HL-60/S4 treated with phorbol 12-myristate 13-acetate at 8.2 ng/mL for 4 days and 3 days (cell line): ENCODE data around the gene DMC1.
"Not testable (repeated sequence)": the region's sequence is repeated elsewhere in the genome, so short reads cannot be mapped to it uniquely, and the experiment has no call there.

Experiments used
- in situ Hi-C: fragments of 300-500 bp; cut with MboI; formaldehyde crosslinking; loops from 2 replicates; pipeline ENCODE4 v1.15.0; 2022; ENCODE audit warnings: low sequenced_read_pairs

Gene DMC1, protein sequence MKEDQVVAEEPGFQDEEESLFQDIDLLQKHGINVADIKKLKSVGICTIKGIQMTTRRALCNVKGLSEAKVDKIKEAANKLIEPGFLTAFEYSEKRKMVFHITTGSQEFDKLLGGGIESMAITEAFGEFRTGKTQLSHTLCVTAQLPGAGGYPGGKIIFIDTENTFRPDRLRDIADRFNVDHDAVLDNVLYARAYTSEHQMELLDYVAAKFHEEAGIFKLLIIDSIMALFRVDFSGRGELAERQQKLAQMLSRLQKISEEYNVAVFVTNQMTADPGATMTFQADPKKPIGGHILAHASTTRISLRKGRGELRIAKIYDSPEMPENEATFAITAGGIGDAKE

GRCh38 chr22:38569972-38570778 is at the start of gene DMC1:
DMC1 (minus strand) TSS chr22:38570183; CDS start chr22:38568256, 1,927 bp downstream.
- in situ Hi-C loops = no loop called here

- in situ Hi-C loops = no loop called here
Measured at GRCh38 chr22:38618682-38619081, 48.7 kb upstream of the DMC1 start.

- in situ Hi-C loops = no loop called here
Measured at GRCh38 chr22:38618258-38618657, 48.3 kb upstream of the DMC1 start.

DNA sequence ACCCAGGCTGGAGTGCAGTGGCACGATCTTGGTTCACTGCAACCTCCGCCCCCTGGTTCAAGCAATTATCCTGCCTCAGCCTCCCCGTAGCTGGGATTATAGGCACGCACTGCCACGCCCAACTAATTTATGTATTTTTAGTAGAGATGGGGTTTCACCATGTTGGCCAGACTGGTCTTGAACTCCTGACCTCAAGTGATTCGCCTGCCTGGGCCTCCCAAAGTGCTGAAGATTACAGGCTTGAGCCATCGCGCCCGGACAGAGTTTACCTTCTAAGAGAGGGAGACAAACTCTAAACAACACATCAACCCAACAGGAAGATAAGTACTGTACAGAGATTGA is 45.1 kb upstream of the DMC1 start:
- in situ Hi-C loops = not testable (repeated sequence)

GRCh38 chr22:38614332-38615063 is 44.5 kb upstream of the DMC1 start:
- in situ Hi-C loops = no loop called here

- in situ Hi-C loops = no loop called here
Measured at GRCh38 chr22:38613588-38613987, 43.6 kb upstream of the DMC1 start.

- in situ Hi-C loops = no loop called here
Measured at GRCh38 chr22:38612217-38613006, 42.4 kb upstream of the DMC1 start.

DNA sequence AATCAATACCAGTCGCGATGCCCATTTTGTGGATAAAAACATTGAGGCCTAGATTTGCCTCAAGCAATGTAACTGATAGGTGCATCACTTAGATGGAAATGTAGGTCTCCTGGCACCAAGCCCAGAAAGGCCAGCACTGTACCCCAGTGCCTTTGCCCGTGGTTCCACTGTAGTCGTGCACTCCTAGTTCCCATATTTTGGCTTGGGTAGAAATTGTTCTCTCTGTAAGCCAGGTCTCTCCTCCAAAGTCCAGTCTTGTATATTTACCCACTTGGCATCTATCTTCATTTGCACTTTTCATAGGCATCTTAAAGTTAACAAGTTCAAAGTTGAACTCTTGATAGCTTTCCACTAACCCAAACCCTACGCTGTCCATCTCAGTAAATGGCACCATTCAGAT is 41.6 kb upstream of the DMC1 start:
- in situ Hi-C loops = no loop called here

GRCh38 chr22:38610234-38610633 is 40.3 kb upstream of the DMC1 start:
- in situ Hi-C loops = no loop called here

DNA sequence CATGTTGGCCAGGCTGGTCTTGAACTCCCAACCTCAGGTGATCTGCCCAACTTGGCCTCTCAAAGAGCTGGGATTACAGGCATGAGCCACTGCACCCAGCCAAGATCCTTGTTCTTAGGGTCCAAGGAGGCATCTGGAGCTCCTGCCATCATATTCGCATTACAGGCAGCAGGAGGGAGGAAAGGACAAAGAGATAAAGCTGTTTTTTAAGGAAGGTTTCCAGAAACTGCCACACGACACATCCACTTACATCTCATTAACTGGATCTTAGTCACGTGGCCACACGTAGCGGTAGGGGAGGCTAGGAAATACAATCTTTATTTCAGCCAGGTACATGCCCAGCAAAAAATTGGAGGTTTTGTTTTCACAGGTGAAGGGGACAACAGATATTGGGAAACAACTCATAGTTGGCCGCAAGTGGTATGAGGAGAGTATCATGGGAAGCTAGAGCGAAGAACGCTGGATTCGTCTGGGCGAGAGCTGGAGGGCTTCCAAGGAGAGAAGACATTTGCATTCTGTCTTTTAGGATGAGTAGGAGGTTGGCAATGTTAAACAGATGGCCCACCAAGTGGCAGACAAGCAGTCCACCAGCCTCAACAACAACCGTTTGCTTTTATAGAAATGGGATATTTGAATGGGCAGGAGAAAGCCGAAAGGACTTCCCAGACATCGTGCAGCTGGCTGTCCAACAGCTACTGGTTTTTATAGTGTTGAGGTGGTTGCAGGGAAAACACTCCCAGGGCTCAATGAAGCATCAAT is 39.2 kb upstream of the DMC1 start:
- in situ Hi-C loops = no loop called here

- in situ Hi-C loops = no loop called here
Measured at GRCh38 chr22:38607680-38608079, 37.7 kb upstream of the DMC1 start.

DNA sequence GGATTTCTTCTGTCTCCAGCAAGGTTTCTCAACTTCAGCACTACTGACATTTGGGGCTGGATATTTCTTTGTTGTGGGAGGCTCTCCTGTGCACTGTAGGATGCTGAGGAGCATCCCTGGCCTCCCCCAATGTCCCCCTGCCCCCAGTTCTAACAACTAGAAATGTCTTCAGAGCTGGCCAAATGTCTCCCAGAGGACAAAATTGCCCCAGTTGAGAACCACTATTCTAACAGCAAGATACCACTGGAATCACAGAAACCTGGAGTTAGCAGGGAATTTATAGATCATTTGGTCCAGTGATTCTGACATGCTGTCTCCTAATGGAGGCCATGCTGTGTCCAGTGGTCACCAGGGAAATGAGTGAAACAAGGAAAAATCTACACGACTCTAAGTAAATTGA is 32.2 kb upstream of the DMC1 start:
- in situ Hi-C loops = no loop called here

DNA sequence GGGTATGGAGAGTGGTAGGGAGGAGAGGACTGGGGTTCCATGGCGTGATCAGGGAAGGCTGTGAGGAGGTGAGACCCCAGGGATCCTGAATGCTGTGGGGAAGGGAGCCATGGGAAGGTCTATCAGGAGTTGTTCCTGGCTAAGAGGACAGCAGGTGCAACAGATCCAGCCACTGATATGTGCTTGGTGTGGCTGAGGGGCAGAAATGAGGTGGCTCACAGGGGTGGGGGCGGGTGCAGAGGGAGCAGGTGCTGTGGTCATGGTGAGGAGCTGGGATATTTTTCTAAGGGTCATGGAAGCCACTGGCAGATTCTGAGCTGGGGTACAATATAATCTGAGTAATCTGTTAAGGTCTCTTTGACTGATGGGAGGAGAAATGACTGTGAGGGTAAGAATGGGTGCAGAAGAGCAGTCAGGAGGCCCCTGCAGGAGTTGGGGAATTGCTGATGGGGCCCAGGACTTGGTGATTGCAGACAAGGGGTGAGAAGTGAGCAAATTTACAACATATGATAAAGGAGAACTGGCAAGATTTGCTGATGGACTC is 31.3 kb upstream of the DMC1 start:
- in situ Hi-C loops = no loop called here

DNA sequence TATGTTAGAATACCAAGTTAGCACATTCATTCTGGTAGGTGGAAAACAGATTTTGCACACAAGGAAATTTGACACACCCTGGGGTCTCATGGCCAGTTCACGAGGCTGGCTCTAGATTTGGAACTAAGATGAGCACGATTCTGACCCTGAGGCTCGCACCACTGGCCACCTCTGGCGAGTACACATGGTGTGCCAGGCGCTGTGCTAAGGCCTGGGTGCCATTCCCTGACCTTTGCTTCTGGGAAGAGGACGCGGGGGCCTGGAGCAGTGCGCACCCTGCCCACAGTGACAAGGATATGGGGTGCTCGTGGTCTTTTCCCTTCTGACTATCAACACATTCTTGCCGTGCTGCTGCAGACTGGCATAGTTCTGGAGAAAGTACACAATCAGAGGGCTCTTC is 29.5 kb upstream of the DMC1 start:
- in situ Hi-C loops = no loop called here

GRCh38 chr22:38582923-38583322 is 12.9 kb upstream of the DMC1 start:
- in situ Hi-C loops = not testable (repeated sequence)

DNA sequence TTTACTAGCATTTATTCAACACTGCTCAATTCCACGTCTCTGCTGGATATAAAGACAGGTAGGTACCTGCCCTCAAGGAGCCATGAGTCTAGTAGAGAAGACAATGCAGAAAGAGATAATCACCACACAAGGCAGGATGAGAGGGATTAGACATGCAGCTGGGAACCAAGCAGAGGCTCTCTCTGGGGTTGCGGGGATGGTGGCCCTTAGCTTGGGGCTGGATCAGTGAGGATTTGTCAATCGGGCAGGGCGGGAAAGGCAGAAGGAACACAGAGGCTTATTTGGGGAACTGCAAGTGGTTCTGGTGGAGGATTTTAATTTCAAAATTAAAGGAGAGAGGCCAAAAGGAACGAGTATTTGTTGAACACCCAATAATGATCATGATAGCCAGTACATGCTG is 8.5 kb upstream of the DMC1 start:
- in situ Hi-C loops = no loop called here

DNA sequence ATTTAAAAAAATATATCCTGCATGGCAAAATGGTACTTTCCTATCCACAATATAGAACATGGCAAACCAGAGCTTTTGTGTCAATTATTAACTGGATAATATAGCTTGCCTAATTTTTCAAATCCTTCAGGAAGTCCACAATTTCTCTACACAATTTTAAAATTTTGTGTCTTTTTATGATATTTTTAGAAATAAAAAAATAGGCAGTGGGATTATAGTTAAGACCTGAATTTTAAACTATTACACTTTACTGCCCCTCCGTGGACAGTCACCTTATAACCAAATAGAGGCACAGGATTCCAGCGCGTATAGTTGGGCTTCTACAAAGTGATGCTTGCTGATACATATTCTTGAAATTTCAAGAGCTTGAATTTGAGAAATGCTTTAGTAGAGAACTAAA is 2.1 kb upstream of the DMC1 start:
- in situ Hi-C loops = no loop called here

DNA sequence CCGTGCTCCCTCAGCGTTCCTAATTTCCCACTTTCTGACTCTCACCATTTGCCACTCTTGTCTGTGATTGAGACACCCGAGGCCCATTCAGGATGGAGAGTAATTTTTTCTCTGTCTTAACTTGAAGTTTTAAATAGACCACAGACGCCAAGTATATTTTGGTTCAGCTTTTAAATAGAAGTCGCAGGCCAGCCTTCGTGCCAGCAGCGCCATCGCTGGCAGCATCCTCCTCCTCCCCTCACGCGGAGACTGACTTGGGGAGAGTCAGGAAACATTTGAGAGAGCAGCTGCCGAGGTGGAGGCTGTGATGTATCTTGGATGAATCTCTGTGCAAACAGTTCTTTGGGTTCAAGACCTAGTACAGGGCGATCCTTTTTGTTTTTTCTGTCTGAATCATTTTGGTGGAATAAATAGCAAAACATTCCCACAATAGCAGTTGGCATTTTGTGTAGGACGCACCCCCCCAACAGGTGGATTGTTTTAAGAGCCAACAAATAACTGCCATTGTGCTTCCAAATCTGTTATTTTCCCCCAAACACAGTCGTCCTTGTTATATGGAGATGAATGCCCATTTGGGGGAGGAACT is 889 bp upstream of the DMC1 start:
- in situ Hi-C loops = no loop called here

- in situ Hi-C loops = no loop called here
Measured at GRCh38 chr22:38569181-38569971, 607 bp downstream of the DMC1 start.
